ENCODE data around the gene RPTOR. TPM values are rescaled to one million over a fixed set of nuclear protein-coding genes. Genes with fewer than 3 reads are reported as not detected.
A peak's percentile ranks its signal among the peaks of the same experiment; 100 is the strongest.

The RPTOR gene
- total and polyA plus RNA-seq, 2 experiments from 2014 or later, result 13.2 to 37.9 TPM

DNA sequence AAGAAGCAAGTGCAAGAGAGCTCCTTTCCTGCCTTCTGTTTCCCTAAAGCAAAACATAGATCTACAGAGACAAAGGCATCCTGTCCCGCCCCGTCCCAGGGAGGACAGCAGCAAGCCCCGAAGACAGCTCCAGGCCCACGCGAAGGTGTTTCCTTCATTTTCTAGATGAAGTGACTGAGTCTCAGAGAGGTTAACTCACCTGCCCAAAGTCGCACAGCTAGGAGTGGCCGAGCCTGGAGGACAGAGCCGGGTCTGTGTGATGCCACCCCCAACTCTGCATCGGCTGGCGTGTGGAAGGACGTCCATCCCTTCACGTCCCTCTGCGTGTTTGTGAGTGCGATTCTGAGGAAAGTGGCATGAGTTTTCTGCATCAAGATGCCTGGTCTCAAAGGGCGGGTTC lies 259.8 kb downstream of the RPTOR start:
- DNase-seq (ENCODE audit: low read depth in 1 of 2, low spot score in 1 of 2), result no peak
- H3K27ac ChIP-seq, result no peak overlapping the region
- H3K4me3 ChIP-seq, result no peak overlapping the region
- H3K36me3 ChIP-seq, result no peaks in the 10 kb centered on the region
- no peaks in the 10 kb centered on the region for H3K27me3 ChIP-seq
- H3K9me3 ChIP-seq (ENCODE audit: low read depth), result no peaks in the 10 kb centered on the region
- peaks cover 9% of the 10 kb centered on the region for H3K4me1 ChIP-seq (ENCODE audit: low read depth)
- TF ChIP-seq, protein P1, sequence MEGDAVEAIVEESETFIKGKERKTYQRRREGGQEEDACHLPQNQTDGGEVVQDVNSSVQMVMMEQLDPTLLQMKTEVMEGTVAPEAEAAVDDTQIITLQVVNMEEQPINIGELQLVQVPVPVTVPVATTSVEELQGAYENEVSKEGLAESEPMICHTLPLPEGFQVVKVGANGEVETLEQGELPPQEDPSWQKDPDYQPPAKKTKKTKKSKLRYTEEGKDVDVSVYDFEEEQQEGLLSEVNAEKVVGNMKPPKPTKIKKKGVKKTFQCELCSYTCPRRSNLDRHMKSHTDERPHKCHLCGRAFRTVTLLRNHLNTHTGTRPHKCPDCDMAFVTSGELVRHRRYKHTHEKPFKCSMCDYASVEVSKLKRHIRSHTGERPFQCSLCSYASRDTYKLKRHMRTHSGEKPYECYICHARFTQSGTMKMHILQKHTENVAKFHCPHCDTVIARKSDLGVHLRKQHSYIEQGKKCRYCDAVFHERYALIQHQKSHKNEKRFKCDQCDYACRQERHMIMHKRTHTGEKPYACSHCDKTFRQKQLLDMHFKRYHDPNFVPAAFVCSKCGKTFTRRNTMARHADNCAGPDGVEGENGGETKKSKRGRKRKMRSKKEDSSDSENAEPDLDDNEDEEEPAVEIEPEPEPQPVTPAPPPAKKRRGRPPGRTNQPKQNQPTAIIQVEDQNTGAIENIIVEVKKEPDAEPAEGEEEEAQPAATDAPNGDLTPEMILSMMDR (IDR thresholded peaks at IDR 0.05; ENCODE audit: low read depth, low read length), result no peak

DNA sequence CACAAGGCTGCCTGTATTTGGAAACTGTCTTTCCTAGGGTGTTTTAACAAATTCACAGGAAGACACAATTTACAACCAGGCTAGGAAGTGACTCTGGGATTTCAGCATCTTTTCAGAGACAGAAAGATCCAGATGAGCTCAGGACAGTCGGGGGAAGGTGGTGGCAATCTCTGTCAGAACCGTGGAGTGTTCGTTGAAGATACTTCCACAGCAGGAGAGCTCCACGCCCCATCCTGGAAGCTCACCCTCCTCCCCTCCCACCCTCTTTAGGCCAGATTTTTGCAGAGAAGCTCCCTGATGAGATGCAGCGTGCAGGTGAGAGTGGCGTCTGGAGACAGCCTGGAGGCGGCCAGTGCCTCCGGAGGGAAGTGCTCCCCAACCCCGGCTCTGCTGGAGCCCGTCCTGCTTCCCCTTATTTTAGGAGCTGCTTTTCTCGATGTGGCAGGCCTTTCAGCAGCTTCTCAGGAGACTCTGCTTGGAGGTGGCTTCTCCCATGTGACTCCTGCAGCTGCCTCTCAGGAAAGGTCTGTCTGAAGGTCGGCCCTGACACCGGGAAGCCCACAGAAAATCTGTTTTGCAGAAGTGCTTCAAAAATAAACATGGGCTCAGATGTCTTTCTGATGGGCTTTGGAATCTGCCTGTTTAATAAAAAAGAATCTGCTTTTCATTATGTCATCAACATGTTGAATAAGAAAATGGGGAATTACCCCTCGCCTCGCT lies 260.6 kb downstream of the RPTOR start:
- Histone ChIP-seq H3K4me3 (no peak overlapping the region), H3K27ac (peak overlapping the region; percentile 16), H3K36me3 (no peaks in the 10 kb centered on the region), H3K4me1 (ENCODE audit: low read depth) (peaks cover 9% of the 10 kb centered on the region), H3K9me3 (ENCODE audit: low read depth) (no peaks in the 10 kb centered on the region), H3K27me3 (no peaks in the 10 kb centered on the region)
- peak in 1 of 2 donors; percentile 40 for DNase-seq (ENCODE audit: low read depth in 1 of 2, low spot score in 1 of 2)
- TF ChIP-seq, protein P1 (IDR thresholded peaks at IDR 0.05; ENCODE audit: low read depth, low read length), result no peak

- Histone ChIP-seq H3K9me3 (ENCODE audit: low read depth) (no peaks in the 10 kb centered on the region), H3K4me1 (ENCODE audit: low read depth) (peaks cover 9% of the 10 kb centered on the region), H3K27me3 (no peaks in the 10 kb centered on the region), H3K27ac (no peak overlapping the region), H3K36me3 (no peaks in the 10 kb centered on the region), H3K4me3 (no peak overlapping the region)
- TF ChIP-seq, protein P1 (IDR thresholded peaks at IDR 0.05; ENCODE audit: low read depth, low read length), result no peak
- DNase-seq (ENCODE audit: low read depth in 1 of 2, low spot score in 1 of 2), result no peak
These were observed 262.4 kb downstream of the RPTOR start for GRCh38 chr17:80807014-80807413.

DNA sequence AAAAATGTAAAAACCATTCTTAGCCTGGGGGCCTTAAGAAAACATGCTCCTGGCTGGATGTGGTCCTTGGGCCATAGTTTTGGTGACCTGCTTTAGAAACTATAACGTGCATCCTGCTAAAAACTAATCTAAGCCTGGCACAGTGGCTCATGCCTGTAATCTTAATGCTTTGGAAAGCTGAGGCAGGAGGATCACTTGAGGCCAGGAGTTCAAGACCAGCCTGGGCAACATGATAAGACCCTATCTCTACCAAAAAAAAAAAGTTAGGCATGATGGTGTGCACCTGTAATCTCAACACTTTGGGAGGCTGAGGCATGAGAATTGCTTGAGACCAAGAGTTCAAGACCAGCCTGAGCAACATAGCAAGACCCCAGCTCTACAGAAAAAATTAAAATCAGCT lies 263.2 kb downstream of the RPTOR start:
- Histone ChIP-seq H3K27me3 (no peaks in the 10 kb centered on the region), H3K36me3 (no peaks in the 10 kb centered on the region), H3K4me1 (ENCODE audit: low read depth) (peaks cover 9% of the 10 kb centered on the region), H3K9me3 (ENCODE audit: low read depth) (no peaks in the 10 kb centered on the region), H3K27ac (no peak overlapping the region), H3K4me3 (no peak overlapping the region)
- TF ChIP-seq, protein P1 (IDR thresholded peaks at IDR 0.05; ENCODE audit: low read depth, low read length), result no peak
- DNase-seq (ENCODE audit: low read depth in 1 of 2, low spot score in 1 of 2), result no peak

GRCh38 chr17:80811181-80812105 lies 266.8 kb downstream of the RPTOR start:
- no peaks in the 10 kb centered on the region for H3K4me1 ChIP-seq (ENCODE audit: low read depth)
- no peaks in the 10 kb centered on the region for H3K9me3 ChIP-seq (ENCODE audit: low read depth)
- no peak for DNase-seq (ENCODE audit: low read depth in 1 of 2, low spot score in 1 of 2)
- TF ChIP-seq, protein P1 (IDR thresholded peaks at IDR 0.05; ENCODE audit: low read depth, low read length), result no peak
- H3K36me3 ChIP-seq, result no peaks in the 10 kb centered on the region
- H3K27ac ChIP-seq, result no peak overlapping the region
- H3K4me3 ChIP-seq, result no peak overlapping the region
- H3K27me3 ChIP-seq, result no peaks in the 10 kb centered on the region

Data from cardiac muscle cell (in vitro differentiated cells and primary cell).